CD8-positive, alpha-beta memory T cell (primary cell): ENCODE results near the gene TCP11L1. TPM values are rescaled to one million over a fixed set of nuclear protein-coding genes. Genes with fewer than 3 reads are reported as not detected.

Experiments used
- CTCF ChIA-PET: fragments of 350-600 bp; sonication (Branson Sonifier 250); formaldehyde crosslinking; loops from one replicate; lab custom pipeline; 2021; ENCODE audit warnings: antibody characterized with exemption; lab: Charles Lee
- POLR2A ChIA-PET: fragments of 350-600 bp; sonication (Branson Sonifier 250); formaldehyde crosslinking; loops from one replicate; lab custom pipeline; 2021; ENCODE audit warnings: antibody characterized with exemption; lab: Charles Lee
- DNase-seq, 5 donors: peaks; one replicate each; pipeline versions ENCODE4 v3.0.0 to v3.0.0-alpha.2; 2020 to 2022; ENCODE audit warnings: mixed read lengths in 1 of 5
- H3K27ac ChIP-seq: one replicate; pipeline ENCODE4 v1.7.0; 2013; ENCODE audit warnings: low read depth, mild to moderate bottlenecking, low read length, moderate library complexity
- H3K27me3 ChIP-seq: 2 replicates; pipeline ENCODE4 v1.7.0; 2013; ENCODE audit warnings: low read length, mild to moderate bottlenecking; ENCODE audit not compliant: insufficient read depth, poor library complexity, severe bottlenecking
- H3K36me3 ChIP-seq: 2 replicates; pipeline ENCODE4 v1.7.0; 2013; ENCODE audit warnings: mild to moderate bottlenecking, low read length, moderate library complexity; ENCODE audit not compliant: insufficient read depth
- H3K4me1 ChIP-seq: 2 replicates; pipeline ENCODE4 v1.7.0; 2013; ENCODE audit warnings: mild to moderate bottlenecking, low read length, moderate library complexity; ENCODE audit not compliant: insufficient read depth
- H3K4me3 ChIP-seq: 2 replicates; pipeline ENCODE4 v1.7.0; 2013; ENCODE audit warnings: mild to moderate bottlenecking, low read length
- H3K9me3 ChIP-seq: 2 replicates; pipeline ENCODE4 v1.7.0; 2013; ENCODE audit warnings: mild to moderate bottlenecking, low read length
- H3K27ac Mint-ChIP-seq, 8 donors: one replicate each; pipeline ENCODE4 v1.8.0; 2020 to 2021; ENCODE audit warnings: mixed read lengths in 8 of 8, mild to moderate bottlenecking in 6 of 8, inconsistent platforms in 3 of 8, moderate library complexity in 3 of 8
- H3K27me3 Mint-ChIP-seq, 2 donors: one replicate each; pipeline ENCODE4 v1.8.0; 2020 to 2021; ENCODE audit warnings: mixed read lengths in 2 of 2, mild to moderate bottlenecking in 1 of 2, moderate library complexity in 1 of 2
- H3K36me3 Mint-ChIP-seq, 3 donors: one replicate each; pipeline ENCODE4 v1.8.0; 2020 to 2021; ENCODE audit warnings: mixed read lengths in 3 of 3, inconsistent platforms in 1 of 3, mild to moderate bottlenecking in 1 of 3
- H3K4me1 Mint-ChIP-seq, 3 donors: one replicate each; pipeline ENCODE4 v1.8.0; 2020 to 2021; ENCODE audit warnings: mixed read lengths in 3 of 3, inconsistent platforms in 1 of 3, mild to moderate bottlenecking in 1 of 3
- H3K4me3 Mint-ChIP-seq, 7 donors: one replicate each; pipeline ENCODE4 v1.8.0; 2020 to 2021; ENCODE audit warnings: mixed read lengths in 7 of 7, mild to moderate bottlenecking in 6 of 7, moderate library complexity in 4 of 7, inconsistent platforms in 2 of 7
- H3K9me3 Mint-ChIP-seq, 5 donors: one replicate each; pipeline ENCODE4 v1.8.0; 2020 to 2022; ENCODE audit warnings: mixed read lengths in 5 of 5, mild to moderate bottlenecking in 3 of 5, moderate library complexity in 2 of 5, inconsistent platforms in 1 of 5
- polyA plus RNA-seq: library from polyadenylated mRNA; unstranded; fragments of 300-500 nt; fragmentation: Illumina TruSeq; gene quantifications from one replicate; pipeline ENCODE4 v1.2.3, GENCODE V29; 2021
- total RNA-seq, 2 experiments: library from RNA; stranded (reverse); gene quantifications; one replicate each; pipeline ENCODE4 v1.2.3, GENCODE V29; 2021

Gene TCP11L1
- total and polyA plus RNA-seq, 3 experiments from 2014 or later: 7.5 to 22.2 (median 22.1) TPM

- no peak overlapping the region for H3K27ac Mint-ChIP-seq
- Histone ChIP-seq H3K27ac (no peak overlapping the region), H3K4me1 (no peaks in the 10 kb centered on the region), H3K9me3 (no peaks in the 10 kb centered on the region), H3K36me3 (no peaks in the 10 kb centered on the region), H3K27me3 (no peaks in the 10 kb centered on the region), H3K4me3 (no peak overlapping the region)
- DNase-seq: no peak
- H3K4me3 Mint-ChIP-seq: peak overlapping the region in 1 of 7 donors; percentile 12
- H3K9me3 Mint-ChIP-seq: no peaks in the 10 kb centered on the region
- H3K27me3 Mint-ChIP-seq: peaks cover 11 to 25% of the 10 kb centered on the region in 2 donors
- POLR2A ChIA-PET: no interaction called here
- no peaks in the 10 kb centered on the region for H3K36me3 Mint-ChIP-seq
- CTCF ChIA-PET: no interaction called here
- no peaks in the 10 kb centered on the region for H3K4me1 Mint-ChIP-seq
Measured at GRCh38 chr11:33033493-33033892, 5.9 kb upstream of the TCP11L1 start.

GRCh38 chr11:33035011-33035410, 4.4 kb upstream of the TCP11L1 start:
- POLR2A ChIA-PET: no interaction called here
- Histone ChIP-seq H3K4me1 (no peaks in the 10 kb centered on the region), H3K27me3 (no peaks in the 10 kb centered on the region), H3K27ac (no peak overlapping the region), H3K4me3 (no peak overlapping the region), H3K9me3 (no peaks in the 10 kb centered on the region), H3K36me3 (no peaks in the 10 kb centered on the region)
- Mint-ChIP-seq H3K4me3 (no peak overlapping the region), H3K27me3 (peaks cover 11 to 25% of the 10 kb centered on the region in 2 donors), H3K9me3 (no peaks in the 10 kb centered on the region), H3K4me1 (peaks cover 4 to 7% (median 5%) of the 10 kb centered on the region in 3 donors), H3K27ac (peak overlapping the region in 1 of 8 donors; percentile 38), H3K36me3 (peaks cover 0 to 5% (median 0%) of the 10 kb centered on the region in 3 donors)
- CTCF ChIA-PET: interaction anchor here (2.0 kb wide), 1 partner anchor 10 kb away, joined by 9 read pairs; no protein-coding TSS in a partner anchor
- no peak for DNase-seq

GRCh38 chr11:33040033-33040861, 875 bp downstream of the TCP11L1 start:
- Mint-ChIP-seq H3K9me3 (no peaks in the 10 kb centered on the region), H3K4me3 (peak overlapping the region; percentile 94 to 98 (median 95)), H3K27ac (peak overlapping the region; percentile 92 to 98 (median 94)), H3K36me3 (peaks cover 0 to 22% (median 0%) of the 10 kb centered on the region in 3 donors), H3K27me3 (peaks cover 3 to 5% of the 10 kb centered on the region in 2 donors), H3K4me1 (peaks cover 16 to 23% (median 23%) of the 10 kb centered on the region in 3 donors)
- DNase-seq: peak in 4 of 5 donors; percentile 26 to 58 (median 43)
- ChIA-PET POLR2A (interaction anchor here (1.0 to 1.4 kb wide), 3 partner anchors 14 to 29 kb away, joined by 3 to 5 read pairs (median 4); partner anchors contain the start of gene DEPDC7), CTCF (interaction anchor here (0.7 to 3.1 kb wide), 8 partner anchors 9 to 146 kb away, joined by 3 to 19 read pairs (median 4); no protein-coding TSS in a partner anchor)
- H3K27me3 ChIP-seq: no peaks in the 10 kb centered on the region
- H3K36me3 ChIP-seq: peaks cover 4% of the 10 kb centered on the region
- H3K4me1 ChIP-seq: peaks cover 10% of the 10 kb centered on the region
- H3K27ac ChIP-seq: peak overlapping the region; percentile 78
- no peaks in the 10 kb centered on the region for H3K9me3 ChIP-seq
- H3K4me3 ChIP-seq: peak overlapping the region; percentile 96

GRCh38 chr11:33040862-33041453, 1.6 kb downstream of the TCP11L1 start:
- POLR2A ChIA-PET: interaction anchor here (0.6 to 1.2 kb wide), 3 partner anchors 26 to 435 kb away, joined by 3 to 4 read pairs (median 3); partner anchors contain the start of gene DEPDC7
- Mint-ChIP-seq H3K36me3 (peaks cover 0 to 28% (median 3%) of the 10 kb centered on the region in 3 donors), H3K4me3 (peak overlapping the region; percentile 94 to 98 (median 95)), H3K9me3 (no peaks in the 10 kb centered on the region), H3K27ac (peak overlapping the region; percentile 92 to 98 (median 94)), H3K4me1 (peaks cover 16 to 23% (median 23%) of the 10 kb centered on the region in 3 donors), H3K27me3 (peaks cover 0 to 4% of the 10 kb centered on the region in 2 donors)
- Histone ChIP-seq H3K4me1 (peaks cover 10% of the 10 kb centered on the region), H3K4me3 (no peak overlapping the region), H3K27me3 (no peaks in the 10 kb centered on the region), H3K9me3 (no peaks in the 10 kb centered on the region), H3K36me3 (peaks cover 4% of the 10 kb centered on the region), H3K27ac (no peak overlapping the region)
- DNase-seq: no peak
- CTCF ChIA-PET: interaction anchor here (1.3 kb wide), 1 partner anchor 84 kb away, joined by 3 read pairs; no protein-coding TSS in a partner anchor

GRCh38 chr11:33043221-33043830, 4.0 kb downstream of the TCP11L1 start:
- peak overlapping the region in 1 of 8 donors; percentile 47 for H3K27ac Mint-ChIP-seq
- POLR2A ChIA-PET: no interaction called here
- CTCF ChIA-PET: interaction anchor here (0.7 to 1.3 kb wide), 3 partner anchors 17 to 729 kb away, joined by 3 read pairs; no protein-coding TSS in a partner anchor
- no peak overlapping the region for H3K27ac ChIP-seq
- peaks cover 10% of the 10 kb centered on the region for H3K4me1 ChIP-seq
- no peaks in the 10 kb centered on the region for H3K27me3 ChIP-seq
- no peak overlapping the region for H3K4me3 ChIP-seq
- no peak for DNase-seq
- H3K27me3 Mint-ChIP-seq: no peaks in the 10 kb centered on the region
- H3K9me3 Mint-ChIP-seq: no peaks in the 10 kb centered on the region
- H3K4me3 Mint-ChIP-seq: no peak overlapping the region
- no peaks in the 10 kb centered on the region for H3K9me3 ChIP-seq
- peaks cover 17 to 33% (median 29%) of the 10 kb centered on the region in 3 donors for H3K4me1 Mint-ChIP-seq
- H3K36me3 ChIP-seq: peaks cover 4% of the 10 kb centered on the region
- H3K36me3 Mint-ChIP-seq: peaks cover 0 to 47% (median 7%) of the 10 kb centered on the region in 3 donors

DNA sequence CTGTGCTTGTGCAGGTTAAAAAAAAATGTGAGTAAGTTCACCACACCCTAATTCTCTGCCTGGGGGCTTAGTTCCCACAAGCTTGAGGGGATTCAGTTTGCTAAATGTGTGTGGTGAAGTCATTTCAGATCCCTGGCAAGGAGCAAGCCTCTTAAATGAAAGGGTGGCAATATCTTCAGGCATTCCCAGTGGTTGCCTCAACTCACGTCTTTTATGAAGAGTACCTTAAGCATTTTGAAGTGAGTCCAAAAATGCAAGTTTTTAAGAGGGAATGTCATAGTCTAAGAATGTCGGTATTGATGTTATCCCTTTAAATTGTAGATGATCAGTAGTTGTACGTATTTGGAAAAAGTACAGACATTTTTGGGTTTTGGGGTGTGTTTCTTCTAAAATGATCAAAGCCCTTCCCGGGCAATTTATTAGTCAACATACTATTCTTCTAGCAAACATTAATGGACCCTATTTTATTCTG, 4.9 kb downstream of the TCP11L1 start:
- H3K27ac Mint-ChIP-seq: no peak overlapping the region
- ChIA-PET CTCF (interaction anchor here (1.3 kb wide), 1 partner anchor 16 kb away, joined by 3 read pairs; no protein-coding TSS in a partner anchor), POLR2A (interaction anchor here (0.8 kb wide), 1 partner anchor 22 kb away, joined by 3 read pairs; no protein-coding TSS in a partner anchor)
- H3K9me3 Mint-ChIP-seq: no peaks in the 10 kb centered on the region
- peaks cover 10% of the 10 kb centered on the region for H3K4me1 ChIP-seq
- H3K27me3 Mint-ChIP-seq: no peaks in the 10 kb centered on the region
- peaks cover 13 to 27% (median 26%) of the 10 kb centered on the region in 3 donors for H3K4me1 Mint-ChIP-seq
- no peak overlapping the region for H3K27ac ChIP-seq
- peaks cover 0 to 48% (median 7%) of the 10 kb centered on the region in 3 donors for H3K36me3 Mint-ChIP-seq
- no peak overlapping the region for H3K4me3 Mint-ChIP-seq
- DNase-seq: no peak
- no peaks in the 10 kb centered on the region for H3K9me3 ChIP-seq
- no peaks in the 10 kb centered on the region for H3K27me3 ChIP-seq
- H3K4me3 ChIP-seq: no peak overlapping the region
- H3K36me3 ChIP-seq: peaks cover 4% of the 10 kb centered on the region

GRCh38 chr11:33045551-33046255, 6.3 kb downstream of the TCP11L1 start:
- Mint-ChIP-seq H3K4me1 (peaks cover 7 to 25% (median 25%) of the 10 kb centered on the region in 3 donors), H3K36me3 (peaks cover 0 to 46% (median 7%) of the 10 kb centered on the region in 3 donors), H3K9me3 (no peaks in the 10 kb centered on the region), H3K27ac (no peak overlapping the region), H3K4me3 (no peak overlapping the region), H3K27me3 (no peaks in the 10 kb centered on the region)
- Histone ChIP-seq H3K4me1 (peaks cover 4% of the 10 kb centered on the region), H3K36me3 (peaks cover 4% of the 10 kb centered on the region), H3K9me3 (no peaks in the 10 kb centered on the region), H3K4me3 (no peak overlapping the region), H3K27me3 (no peaks in the 10 kb centered on the region), H3K27ac (no peak overlapping the region)
- DNase-seq: no peak
- ChIA-PET CTCF (interaction anchor here (1.2 kb wide), 1 partner anchor 20 kb away, joined by 4 read pairs; no protein-coding TSS in a partner anchor), POLR2A (no interaction called here)
